Smooth muscle cell (in vitro differentiated cells): ENCODE measurements around the gene SBK2. TPM values are rescaled to one million over a fixed set of nuclear protein-coding genes. Genes with fewer than 3 reads are reported as not detected.
A peak's percentile ranks its signal among the peaks of the same experiment; 100 is the strongest.

Experiments used
- DNase-seq: peaks from one replicate; lab custom pipeline; 2025; ENCODE audit not compliant: unreplicated experiment; lab: John Stamatoyannopoulos, UW
- H2AFZ ChIP-seq: fragments of 200-600 bp; sonication (generic); 2 replicates; pipeline ENCODE4 v1.6.0; 2016; ENCODE audit warnings: antibody characterized with exemption, low read depth, mild to moderate bottlenecking
- H3F3A ChIP-seq: fragments of 200-600 bp; sonication (generic); 2 replicates; pipeline ENCODE4 v1.6.0; 2017; ENCODE audit warnings: antibody characterized with exemption, low read depth
- H3K27ac ChIP-seq: fragments of 200-600 bp; sonication (generic); 2 replicates; pipeline ENCODE4 v1.5.1; 2016; ENCODE audit warnings: low read depth, mild to moderate bottlenecking
- H3K27me3 ChIP-seq: fragments of 200-600 bp; sonication (generic); 2 replicates; pipeline ENCODE4 v1.6.1; 2016; ENCODE audit warnings: low read depth, mild to moderate bottlenecking
- H3K36me3 ChIP-seq: fragments of 200-600 bp; sonication (generic); 2 replicates; pipeline ENCODE4 v1.5.1; 2016; ENCODE audit warnings: low read depth
- H3K4me1 ChIP-seq: fragments of 200-600 bp; sonication (generic); 2 replicates; pipeline ENCODE4 v1.5.1; 2016; ENCODE audit warnings: low read depth
- H3K4me2 ChIP-seq: fragments of 200-600 bp; sonication (generic); 2 replicates; pipeline ENCODE4 v1.6.0; 2016; ENCODE audit warnings: mild to moderate bottlenecking
- H3K4me3 ChIP-seq: fragments of 200-600 bp; sonication (generic); 2 replicates; pipeline ENCODE4 v1.5.1; 2016; ENCODE audit warnings: mild to moderate bottlenecking
- H3K79me2 ChIP-seq: fragments of 200-600 bp; sonication (generic); 2 replicates; pipeline ENCODE4 v1.6.0; 2016; ENCODE audit warnings: low read depth, mild to moderate bottlenecking
- H3K9ac ChIP-seq: fragments of 200-600 bp; sonication (generic); 2 replicates; pipeline ENCODE4 v1.6.0; 2016; ENCODE audit warnings: low read depth
- H3K9me3 ChIP-seq: fragments of 200-600 bp; sonication (generic); replicated peaks from 2 replicates; pipeline ENCODE4 v1.5.1; 2016; ENCODE audit warnings: low read depth
- H4K20me1 ChIP-seq: fragments of 200-600 bp; sonication (generic); 2 replicates; pipeline ENCODE4 v1.6.0; 2016; ENCODE audit warnings: low read depth
- CTCF ChIP-seq: fragments of 200-600 bp; sonication (generic); IDR thresholded peaks from 2 replicates; pipeline ENCODE4 v1.5.1; 2017; ENCODE audit warnings: borderline replicate concordance, mild to moderate bottlenecking, antibody characterized with exemption; ENCODE audit not compliant: insufficient read depth, poor library complexity, severe bottlenecking
- WGBS: methylation state at CpG from one replicate; pipeline ENCODE4 v1.1.7; 2016; ENCODE audit warnings: low lambda C conversion rate; 5-methylcytosine and 5-hydroxymethylcytosine counted together
- polyA plus RNA-seq: library from polyadenylated mRNA; unstranded; fragments of >200 nt; fragmentation: Nextera tagmentation; extraction: Ambion mirVana; gene quantifications from 2 replicates; pipeline ENCODE4 v1.2.1, GENCODE V29; 2016
- total RNA-seq: library from RNA; depleted of rRNA; stranded (reverse); fragments of >200 nt; gene quantifications from 2 replicates; pipeline ENCODE4 v1.2.3, GENCODE V29; 2014

The SBK2 gene
- total and polyA plus RNA-seq, 2 experiments from 2014 or later = not detected

GRCh38 chr19:55483706-55484592 lies 53.0 kb downstream of the SBK2 start:
- Histone ChIP-seq H4K20me1 (no peaks in the 10 kb centered on the region), H3F3A (peaks cover 12% of the 10 kb centered on the region), H3K79me2 (peaks cover 11% of the 10 kb centered on the region), H3K9ac (peak overlapping the region; percentile 96), H3K36me3 (no peaks in the 10 kb centered on the region), H3K27ac (peak overlapping the region; percentile 96), H3K9me3 (no peaks in the 10 kb centered on the region), H3K4me2 (peak overlapping the region; percentile 99), H3K4me3 (peak overlapping the region; percentile 85), H3K4me1 (peaks cover 28% of the 10 kb centered on the region), H3K27me3 (no peaks in the 10 kb centered on the region), H2AFZ (no peak overlapping the region)
- no peak for TF ChIP-seq CTCF
- 90% methylated on average over 45 of the region's 46 CpGs for WGBS
- DNase-seq = no peak

GRCh38 chr19:55482967-55483705 lies 53.8 kb downstream of the SBK2 start:
- no peak overlapping the region for H3K4me3 ChIP-seq
- no peak overlapping the region for H3K27ac ChIP-seq
- H3K9ac ChIP-seq = no peak overlapping the region
- H3K9me3 ChIP-seq = no peaks in the 10 kb centered on the region
- H2AFZ ChIP-seq = no peak overlapping the region
- peaks cover 12% of the 10 kb centered on the region for H3F3A ChIP-seq
- no peak overlapping the region for H3K4me2 ChIP-seq
- H4K20me1 ChIP-seq = no peaks in the 10 kb centered on the region
- peaks cover 17% of the 10 kb centered on the region for H3K79me2 ChIP-seq
- H3K27me3 ChIP-seq = no peaks in the 10 kb centered on the region
- DNase-seq = no peak
- WGBS = 96% methylated on average over 18 of the region's 47 CpGs
- H3K36me3 ChIP-seq = no peaks in the 10 kb centered on the region
- TF ChIP-seq CTCF = no peak
- H3K4me1 ChIP-seq = peaks cover 28% of the 10 kb centered on the region

GRCh38 chr19:55482156-55482961 lies 54.6 kb downstream of the SBK2 start:
- Histone ChIP-seq H3K4me3 (no peak overlapping the region), H3K4me1 (peaks cover 28% of the 10 kb centered on the region), H3K36me3 (no peaks in the 10 kb centered on the region), H3F3A (peaks cover 12% of the 10 kb centered on the region), H3K9me3 (no peaks in the 10 kb centered on the region), H3K79me2 (peaks cover 25% of the 10 kb centered on the region), H4K20me1 (no peaks in the 10 kb centered on the region), H3K4me2 (no peak overlapping the region), H2AFZ (no peak overlapping the region), H3K27ac (no peak overlapping the region), H3K9ac (no peak overlapping the region), H3K27me3 (no peaks in the 10 kb centered on the region)
- TF ChIP-seq CTCF = no peak
- no peak for DNase-seq
- WGBS = 85% methylated on average over 70 of the region's 83 CpGs
